NCI-H82 treated with DMSO at 0.1 percent for 48 hours (cell line): Measurements from ENCODE around the gene BEST4.
"Not testable (repeated sequence)": the region's sequence is repeated elsewhere in the genome, so short reads cannot be mapped to it uniquely, and the experiment has no call there.

ENCODE experiments used
- DNase-seq: peaks from one replicate; lab custom pipeline; 2025; ENCODE audit not compliant: unreplicated experiment; lab: John Stamatoyannopoulos, UW

The BEST4 gene

GRCh38 chr1:44778705-44779576 lies 9.0 kb downstream of the BEST4 start:
- no peak for DNase-seq

GRCh38 chr1:44777969-44778635 lies 9.9 kb downstream of the BEST4 start:
- DNase-seq, result no peak

- DNase-seq, result no peak
Observed at GRCh38 chr1:44777547-44777946, 10.4 kb downstream of the BEST4 start.

- no peak for DNase-seq
Observed at GRCh38 chr1:44776730-44777068, 11.3 kb downstream of the BEST4 start.

GRCh38 chr1:44775930-44776729 lies 11.8 kb downstream of the BEST4 start:
- no peak for DNase-seq

GRCh38 chr1:44775078-44775929 lies 12.7 kb downstream of the BEST4 start, which contains the start of gene RPS8:
TSS of gene RPS8 (plus strand) at chr1:44775540. CDS start at chr1:44775597, 57 bp downstream.
- peak; percentile 72 for DNase-seq

GRCh38 chr1:44766421-44766820 lies 21.5 kb downstream of the BEST4 start:
- not testable (repeated sequence) for DNase-seq

GRCh38 chr1:44760876-44761275 lies 27.1 kb downstream of the BEST4 start:
- DNase-seq, result no peak

- DNase-seq, result no peak
Observed at GRCh38 chr1:44759077-44759476, 28.9 kb downstream of the BEST4 start.

- DNase-seq, result no peak
Observed at GRCh38 chr1:44757420-44757819, 30.6 kb downstream of the BEST4 start.

GRCh38 chr1:44747878-44748277 lies 40.1 kb downstream of the BEST4 start:
- DNase-seq, result no peak

GRCh38 chr1:44743211-44743610 lies 44.8 kb downstream of the BEST4 start:
- no peak for DNase-seq

- no peak for DNase-seq
Observed at GRCh38 chr1:44740179-44740617, 47.8 kb downstream of the BEST4 start.

GRCh38 chr1:44739307-44740178 lies 48.4 kb downstream of the BEST4 start, which contains the start of gene KIF2C:
TSS of gene KIF2C (plus strand) at chr1:44739837. CDS start at chr1:44739933, 96 bp downstream.
- peak; percentile 95 for DNase-seq

GRCh38 chr1:44738953-44739306 lies 49.0 kb downstream of the BEST4 start:
- DNase-seq, result not testable (repeated sequence)

- DNase-seq, result no peak
Observed at GRCh38 chr1:44735992-44736391, 52.0 kb downstream of the BEST4 start.

GRCh38 chr1:44733784-44734183 lies 54.2 kb downstream of the BEST4 start:
- no peak for DNase-seq
